ENCODE data around the gene SPRTN. TPM values are rescaled to one million over a fixed set of nuclear protein-coding genes. Genes with fewer than 3 reads are reported as not detected.
A peak's percentile ranks its signal among the peaks of the same experiment; 100 is the strongest.
"Not testable (repeated sequence)": the region's sequence is repeated elsewhere in the genome, so short reads cannot be mapped to it uniquely, and the experiment has no call there.

Gene SPRTN
- total RNA-seq, 8 experiments from 2014 or later: 9.7 to 20.6 (median 15.0) TPM

- WGBS, 10 experiments: 60 to 100% (median 95%) methylated on average over 1 to 6 of the region's 6 CpGs; no CpG with 5 or more reads in 1 of the 10 experiments
- no peak for ATAC-seq (replicated peaks in 6 of 8)
- in situ Hi-C loops (cut with MboI; ENCODE audit: low pct_unique_long_range_greater_than_20kb in 2 of 9, low sequenced_read_pairs in 9 of 9, unreplicated experiment in 9 of 9): no loop called here
- peaks cover 7 to 14% of the 10 kb centered on the region in 2 donors for H3K4me1 ChIP-seq (replicated peaks in 1 of 2)
- no peak overlapping the region for H3K4me3 ChIP-seq
- H3K27ac ChIP-seq: no peak overlapping the region
Observed at GRCh38 chr1:231340328-231341013, 2.4 kb downstream of the SPRTN start.

- Histone ChIP-seq H3K4me3 (no peak overlapping the region), H3K27ac (no peak overlapping the region), H3K4me1 (replicated peaks in 1 of 2) (no peaks in the 10 kb centered on the region)
- in situ Hi-C loops (cut with MboI; ENCODE audit: low pct_unique_long_range_greater_than_20kb in 2 of 9, low sequenced_read_pairs in 9 of 9, unreplicated experiment in 9 of 9): no loop called here
- 80 to 100% (median 91%) methylated on average over 1 to 4 of the region's 4 CpGs for WGBS, 10 experiments
- ATAC-seq (replicated peaks in 6 of 8): no peak
Observed at GRCh38 chr1:231347961-231348360, 9.9 kb downstream of the SPRTN start.

- 91 to 100% (median 99%) methylated on average over 1 to 4 of the region's 4 CpGs for WGBS, 10 experiments
- H3K4me1 ChIP-seq (replicated peaks in 1 of 2): no peaks in the 10 kb centered on the region
- H3K27ac ChIP-seq: no peak overlapping the region
- ATAC-seq (replicated peaks in 6 of 8): no peak
- H3K4me3 ChIP-seq: no peak overlapping the region
- in situ Hi-C loops (cut with MboI; ENCODE audit: low pct_unique_long_range_greater_than_20kb in 2 of 9, low sequenced_read_pairs in 9 of 9, unreplicated experiment in 9 of 9): no loop called here
Observed at GRCh38 chr1:231348442-231348841, 10.3 kb downstream of the SPRTN start.

GRCh38 chr1:231348856-231349255 lies 10.8 kb downstream of the SPRTN start:
- 92 to 100% (median 100%) methylated on average over 1 of the region's 1 CpG; no CpG with 5 or more reads in 4 of the 10 experiments for WGBS, 10 experiments
- ATAC-seq (replicated peaks in 6 of 8); H3K4me3 ChIP-seq; H3K4me1 ChIP-seq (replicated peaks in 1 of 2); in situ Hi-C loops (cut with MboI; ENCODE audit: low pct_unique_long_range_greater_than_20kb in 2 of 9, low sequenced_read_pairs in 9 of 9, unreplicated experiment in 9 of 9); H3K27ac ChIP-seq: not testable (repeated sequence)

GRCh38 chr1:231351816-231352215 lies 13.7 kb downstream of the SPRTN start:
- ATAC-seq (replicated peaks in 6 of 8): no peak
- no peaks in the 10 kb centered on the region for H3K4me1 ChIP-seq (replicated peaks in 1 of 2)
- H3K4me3 ChIP-seq: no peak overlapping the region
- H3K27ac ChIP-seq: no peak overlapping the region
- 78 to 100% (median 96%) methylated on average over 2 of the region's 2 CpGs for WGBS, 10 experiments
- in situ Hi-C loops (cut with MboI; ENCODE audit: low pct_unique_long_range_greater_than_20kb in 2 of 9, low sequenced_read_pairs in 9 of 9, unreplicated experiment in 9 of 9): loop anchor here in 8 of 9 experiments (10.0 to 25.0 kb wide), 5 partner anchors 233 to 1285 kb away; partner anchors contain the start of gene SIPA1L2 (in 1 of the 8)

GRCh38 chr1:231353086-231353485 lies 15.0 kb downstream of the SPRTN start:
- WGBS, 10 experiments: 33 to 88% (median 83%) methylated on average over 1 to 2 of the region's 2 CpGs; no CpG with 5 or more reads in 4 of the 10 experiments
- in situ Hi-C loops (cut with MboI; ENCODE audit: low pct_unique_long_range_greater_than_20kb in 2 of 9, low sequenced_read_pairs in 9 of 9, unreplicated experiment in 9 of 9): loop anchor here in 8 of 9 experiments (10.0 to 25.0 kb wide), 5 partner anchors 232 to 1284 kb away; partner anchors contain the start of gene SIPA1L2 (in 1 of the 8)
- no peak for ATAC-seq (replicated peaks in 6 of 8)
- Histone ChIP-seq H3K4me1 (replicated peaks in 1 of 2) (no peaks in the 10 kb centered on the region), H3K27ac (no peak overlapping the region), H3K4me3 (no peak overlapping the region)

GRCh38 chr1:231354330-231355020 lies 16.4 kb downstream of the SPRTN start:
- no peaks in the 10 kb centered on the region for H3K4me1 ChIP-seq (replicated peaks in 1 of 2)
- H3K27ac ChIP-seq: no peak overlapping the region
- no peak overlapping the region for H3K4me3 ChIP-seq
- ATAC-seq (replicated peaks in 6 of 8): no peak
- WGBS, 10 experiments: 31 to 100% (median 87%) methylated on average over 1 to 5 of the region's 5 CpGs
- in situ Hi-C loops (cut with MboI; ENCODE audit: low pct_unique_long_range_greater_than_20kb in 2 of 9, low sequenced_read_pairs in 9 of 9, unreplicated experiment in 9 of 9): loop anchor here (5.0 to 25.0 kb wide), 6 partner anchors 230 to 1283 kb away; partner anchors contain the start of gene SIPA1L2 (in 1 of the 9)

GRCh38 chr1:231355171-231355570 lies 17.1 kb downstream of the SPRTN start:
- Histone ChIP-seq H3K27ac (no peak overlapping the region), H3K4me1 (replicated peaks in 1 of 2) (no peaks in the 10 kb centered on the region), H3K4me3 (no peak overlapping the region)
- 61 to 100% (median 85%) methylated on average over 1 to 3 of the region's 3 CpGs; no CpG with 5 or more reads in 2 of the 10 experiments for WGBS, 10 experiments
- no peak for ATAC-seq (replicated peaks in 6 of 8)
- in situ Hi-C loops (cut with MboI; ENCODE audit: low pct_unique_long_range_greater_than_20kb in 2 of 9, low sequenced_read_pairs in 9 of 9, unreplicated experiment in 9 of 9): loop anchor here (5.0 to 25.0 kb wide), 6 partner anchors 230 to 1282 kb away; partner anchors contain the start of gene SIPA1L2 (in 1 of the 9)

- no peak for ATAC-seq (replicated peaks in 6 of 8)
- H3K4me1 ChIP-seq (replicated peaks in 1 of 2): no peaks in the 10 kb centered on the region
- WGBS, 10 experiments: 36 to 100% (median 72%) methylated on average over 2 to 10 of the region's 10 CpGs
- in situ Hi-C loops (cut with MboI; ENCODE audit: low pct_unique_long_range_greater_than_20kb in 2 of 9, low sequenced_read_pairs in 9 of 9, unreplicated experiment in 9 of 9): loop anchor here (5.0 to 25.0 kb wide), 6 partner anchors 228 to 1280 kb away; partner anchors contain the start of gene SIPA1L2 (in 1 of the 9)
- no peak overlapping the region for H3K27ac ChIP-seq
- no peak overlapping the region for H3K4me3 ChIP-seq
Observed at GRCh38 chr1:231357187-231357772, 19.2 kb downstream of the SPRTN start.

GRCh38 chr1:231357831-231358354 lies 19.8 kb downstream of the SPRTN start:
- Histone ChIP-seq H3K4me1 (replicated peaks in 1 of 2) (no peaks in the 10 kb centered on the region), H3K4me3 (no peak overlapping the region), H3K27ac (no peak overlapping the region)
- ATAC-seq (replicated peaks in 6 of 8): peak; percentile 68 to 90 (median 76)
- 0 to 40% (median 21%) methylated on average over 1 to 4 of the region's 4 CpGs; no CpG with 5 or more reads in 1 of the 10 experiments for WGBS, 10 experiments
- in situ Hi-C loops (cut with MboI; ENCODE audit: low pct_unique_long_range_greater_than_20kb in 2 of 9, low sequenced_read_pairs in 9 of 9, unreplicated experiment in 9 of 9): loop anchor here (5.0 to 25.0 kb wide), 6 partner anchors 227 to 1279 kb away; partner anchors contain the start of gene SIPA1L2 (in 1 of the 9)

- no peaks in the 10 kb centered on the region for H3K4me1 ChIP-seq (replicated peaks in 1 of 2)
- 55 to 100% (median 93%) methylated on average over 2 to 6 of the region's 6 CpGs; no CpG with 5 or more reads in 2 of the 10 experiments for WGBS, 10 experiments
- H3K27ac ChIP-seq: no peak overlapping the region
- peak in 2 of 8 experiments; percentile 45 to 58 for ATAC-seq (replicated peaks in 6 of 8)
- no peak overlapping the region for H3K4me3 ChIP-seq
- in situ Hi-C loops (cut with MboI; ENCODE audit: low pct_unique_long_range_greater_than_20kb in 2 of 9, low sequenced_read_pairs in 9 of 9, unreplicated experiment in 9 of 9): loop anchor here (5.0 to 25.0 kb wide), 6 partner anchors 226 to 1278 kb away; partner anchors contain the start of gene SIPA1L2 (in 1 of the 9)
Observed at GRCh38 chr1:231359113-231359512, 21.0 kb downstream of the SPRTN start.

GRCh38 chr1:231362325-231362724 lies 24.2 kb downstream of the SPRTN start:
- no peaks in the 10 kb centered on the region for H3K4me1 ChIP-seq (replicated peaks in 1 of 2)
- no peak overlapping the region for H3K27ac ChIP-seq
- in situ Hi-C loops (cut with MboI; ENCODE audit: low pct_unique_long_range_greater_than_20kb in 2 of 9, low sequenced_read_pairs in 9 of 9, unreplicated experiment in 9 of 9): loop anchor here in 6 of 9 experiments (10.0 to 25.0 kb wide), 4 partner anchors 222 to 1275 kb away; partner anchors contain the start of gene SIPA1L2 (in 1 of the 6)
- H3K4me3 ChIP-seq: no peak overlapping the region
- 71 to 100% (median 100%) methylated on average over 1 of the region's 1 CpG; no CpG with 5 or more reads in 5 of the 10 experiments for WGBS, 10 experiments
- no peak for ATAC-seq (replicated peaks in 6 of 8)
